Prostate gland (tissue), 2 donors: ENCODE data around the gene GNPNAT1. TPM values are rescaled to one million over a fixed set of nuclear protein-coding genes. Genes with fewer than 3 reads are reported as not detected.

ENCODE experiments used
- small RNA-seq, 2 donors: library from RNA; depleted of rRNA; stranded (forward); fragments of <200 nt; gene quantifications; one replicate each; pipeline ENCODE3, GENCODE V24; 2016
- total RNA-seq, 2 donors: library from RNA; depleted of rRNA; stranded (reverse); fragments of >200 nt; gene quantifications; one replicate each; pipeline ENCODE4 v1.1.0, GENCODE V29; 2016

Gene GNPNAT1
- total RNA-seq, 2 donors from 2014 or later = 26.2 to 41.4 TPM

Small RNAs within 50 kb of the gene (small RNA-seq; reads per million reads assigned to genes)
- 0 reads per million in 2 donors for gene AL139317.2

Other genes starting within 250 kb of the GNPNAT1 start
- gene TXNDC16, start 239.1 kb downstream of the GNPNAT1 start, total RNA-seq = 10 to 100 TPM; 14.0 to 37.1 TPM
- 1 to 10 TPM in 1 of 2 donors, under 1 TPM in 1; 0.09 to 5.3 TPM for gene GPR137C, start 238.8 kb downstream of the GNPNAT1 start, total RNA-seq
- 10 to 100 TPM; 18.5 to 35.8 TPM for gene ERO1A, start 96.0 kb downstream of the GNPNAT1 start, total RNA-seq
- 10 to 100 TPM; 73.3 to 87.3 TPM for gene PSMC6, start 84.4 kb downstream of the GNPNAT1 start, total RNA-seq
- 10 to 100 TPM; 12.8 to 16.6 TPM for gene STYX, start 61.4 kb downstream of the GNPNAT1 start, total RNA-seq
- 10 to 100 TPM; 38.8 to 62.9 TPM for gene FERMT2, start 159.4 kb upstream of the GNPNAT1 start, total RNA-seq